IPS-18c (cell line): ENCODE data around the gene TENM3.

Source experiments
- H3K4me3 ChIP-seq: 2 replicates; pipeline ENCODE4 v1.7.0; 2013; ENCODE audit warnings: low read depth, mild to moderate bottlenecking, low read length, moderate library complexity; ENCODE audit not compliant: insufficient read depth
- H3K9me3 ChIP-seq: one replicate; pipeline ENCODE4 v1.6.1; 2013; ENCODE audit warnings: mild to moderate bottlenecking, low read length, moderate library complexity; ENCODE audit not compliant: control insufficient read depth, insufficient read depth

The TENM3 gene

DNA sequence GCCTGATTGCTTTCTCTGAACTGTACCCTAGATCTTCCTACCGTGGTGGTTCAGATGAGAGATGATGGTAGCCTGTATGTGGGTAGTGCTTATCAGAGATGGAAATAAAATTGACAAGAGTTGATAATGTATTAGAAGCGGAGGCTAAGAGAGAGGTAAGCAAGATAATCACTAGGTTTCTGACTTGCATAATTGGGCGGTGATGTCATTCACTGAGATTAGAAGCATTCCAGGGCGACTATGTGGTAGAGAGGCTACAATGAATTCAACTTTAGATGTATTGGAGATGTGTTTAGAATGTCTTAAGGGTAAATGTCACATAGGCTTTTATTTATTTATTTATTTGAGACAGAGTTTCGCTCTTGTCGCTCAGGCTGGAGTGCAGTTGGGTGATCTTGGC is 415 bp upstream of the TENM3 start:
- Histone ChIP-seq H3K4me3 (no peak overlapping the region), H3K9me3 (peaks cover 5% of the 10 kb centered on the region)

DNA sequence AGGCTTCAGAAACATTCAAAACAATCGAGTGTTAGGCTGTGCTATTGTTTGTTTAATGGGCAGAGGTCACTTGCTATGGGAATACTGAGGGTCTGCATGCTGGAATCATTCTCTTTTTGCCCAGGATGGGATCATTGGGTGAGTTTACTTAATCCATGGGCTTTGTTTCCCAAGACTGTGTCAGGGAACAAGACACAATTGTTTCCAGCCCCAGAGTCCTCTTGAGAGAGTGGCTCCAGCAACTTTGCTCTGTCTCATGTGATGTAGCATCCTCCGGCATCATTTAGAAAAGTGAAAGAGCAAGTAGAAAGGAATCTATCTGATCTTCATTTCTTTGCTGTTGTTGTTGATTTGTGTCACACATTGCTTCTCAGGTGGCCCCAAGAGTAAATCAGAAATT is 1.8 kb downstream of the TENM3 start:
- peaks cover 5% of the 10 kb centered on the region for H3K9me3 ChIP-seq
- no peak overlapping the region for H3K4me3 ChIP-seq

DNA sequence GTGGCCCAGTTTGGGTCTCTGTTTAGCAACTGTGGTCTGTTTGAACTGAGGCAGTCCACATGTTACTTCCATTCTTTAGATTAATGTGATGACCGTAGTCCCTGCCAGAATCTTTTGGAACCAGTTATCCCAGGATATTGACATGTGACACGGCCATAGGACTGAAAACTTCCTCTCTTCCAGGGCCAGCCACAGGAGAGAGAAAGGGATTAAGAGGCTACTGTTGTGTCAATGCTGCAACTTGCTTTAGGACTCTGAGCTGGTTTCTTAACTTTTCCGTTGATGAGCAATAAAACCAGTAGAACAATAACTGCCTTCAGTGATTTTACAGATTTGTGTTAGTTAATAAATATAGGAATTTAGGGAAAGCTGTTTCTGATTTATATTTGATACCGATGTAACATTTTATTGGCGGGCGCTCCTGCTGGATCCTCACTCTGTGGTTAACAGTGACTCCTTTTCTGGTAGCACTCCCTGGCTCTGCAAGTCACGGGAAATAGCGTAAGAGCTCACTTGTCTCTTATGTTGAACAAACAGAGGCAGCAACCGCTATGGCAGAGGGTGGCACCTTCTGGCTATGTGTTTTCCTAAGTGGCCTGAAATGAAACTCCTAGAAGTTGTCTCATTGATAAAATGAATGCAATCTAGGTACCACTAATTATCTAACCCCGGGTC is 2.5 kb downstream of the TENM3 start:
- Histone ChIP-seq H3K9me3 (peaks cover 3% of the 10 kb centered on the region), H3K4me3 (no peak overlapping the region)

DNA sequence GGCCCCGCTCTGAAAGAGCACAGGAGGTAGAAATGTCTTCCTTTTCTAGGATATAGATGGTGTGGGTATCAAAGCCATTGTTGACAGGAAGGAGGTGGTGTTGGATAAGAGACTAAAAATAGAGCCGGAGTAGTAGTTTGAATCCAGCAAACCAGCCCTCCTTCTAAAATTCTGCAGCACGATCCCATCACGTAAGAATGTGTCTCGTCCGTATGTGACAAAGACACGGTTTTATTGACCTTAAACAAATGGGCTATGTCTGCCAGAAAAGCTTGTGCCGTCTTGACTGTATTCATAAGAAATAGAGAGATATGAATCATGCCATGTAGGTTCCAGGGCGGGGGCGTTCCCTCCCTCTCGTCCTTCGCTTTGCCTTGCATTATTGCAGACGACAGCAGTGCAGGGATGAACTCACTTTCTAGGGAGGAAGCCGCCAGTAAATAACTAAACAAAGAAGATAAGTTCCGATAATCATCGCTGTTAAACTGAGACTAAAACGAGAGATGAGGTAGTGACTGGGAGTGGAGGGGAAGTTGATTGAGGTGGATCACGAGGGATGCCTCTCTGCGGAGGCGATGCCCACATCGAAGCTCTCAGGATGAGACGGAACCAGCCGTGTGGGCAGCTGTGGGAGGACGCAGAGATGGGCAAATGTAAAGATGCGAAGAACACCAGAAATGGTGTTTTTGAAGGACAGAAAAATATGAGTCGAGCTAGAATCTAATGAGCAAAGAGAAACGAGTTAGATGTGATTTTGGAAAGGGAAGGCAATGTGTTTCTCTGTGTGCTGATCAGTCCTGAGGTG is 3.4 kb downstream of the TENM3 start:
- H3K4me3 ChIP-seq = no peak overlapping the region
- H3K9me3 ChIP-seq = no peaks in the 10 kb centered on the region

DNA sequence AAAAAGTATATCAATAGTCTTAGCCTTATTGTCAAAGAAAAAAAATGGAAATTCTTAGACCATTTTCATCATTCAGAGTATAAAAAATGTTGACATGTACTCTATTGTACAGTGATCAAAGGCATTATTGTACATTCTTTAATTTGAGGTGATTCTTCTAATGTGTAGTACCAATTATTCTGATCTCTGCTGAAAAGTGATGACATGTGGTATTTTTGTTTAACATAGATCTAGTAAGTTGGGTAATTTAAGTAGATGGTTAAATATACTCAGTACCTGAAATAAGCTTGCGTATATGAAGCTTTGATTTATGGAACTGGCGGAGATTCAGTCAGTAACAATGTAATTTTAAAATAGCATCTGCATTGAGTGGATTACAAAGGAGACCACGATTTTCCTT is 5.1 kb downstream of the TENM3 start:
- no peak overlapping the region for H3K4me3 ChIP-seq
- H3K9me3 ChIP-seq = no peaks in the 10 kb centered on the region

DNA sequence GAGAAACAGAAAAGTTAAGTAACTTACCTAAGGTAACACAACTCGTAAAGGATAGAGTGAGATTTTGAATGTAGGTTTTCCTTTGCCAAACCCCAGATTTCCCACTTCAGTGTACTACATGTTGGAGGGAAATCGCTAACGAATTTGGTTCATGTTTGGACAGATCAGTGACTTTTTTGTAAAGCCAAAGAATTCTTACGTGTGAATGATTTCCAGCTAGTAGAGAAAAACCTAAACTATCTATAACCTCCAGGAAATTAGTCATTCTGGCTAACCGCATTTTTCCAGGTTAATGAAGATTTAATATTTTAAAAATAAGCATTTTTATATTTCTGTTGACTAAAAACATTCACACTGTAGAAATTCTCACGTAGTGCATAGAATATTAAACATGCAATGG is 7.2 kb downstream of the TENM3 start:
- Histone ChIP-seq H3K4me3 (no peak overlapping the region), H3K9me3 (no peaks in the 10 kb centered on the region)

DNA sequence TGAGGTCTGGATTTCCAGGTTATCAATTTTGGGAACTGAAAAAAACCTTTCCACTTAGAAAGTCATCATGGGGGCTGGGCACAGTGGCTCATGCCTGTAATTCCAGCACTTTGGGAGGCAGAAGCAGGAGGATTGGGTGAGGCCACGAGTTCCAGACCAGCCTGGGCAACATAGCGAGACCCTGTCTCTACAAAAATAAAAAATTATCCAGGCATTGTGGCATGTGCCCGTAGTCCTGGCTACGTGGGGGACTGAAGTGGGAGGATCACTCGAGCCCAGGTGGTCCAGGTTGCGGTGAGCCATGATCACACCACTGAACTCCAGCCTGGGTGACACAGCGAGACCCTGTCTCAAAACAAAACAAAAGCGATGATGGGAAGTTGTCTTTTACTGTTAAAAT is 7.9 kb downstream of the TENM3 start:
- Histone ChIP-seq H3K4me3 (no peak overlapping the region), H3K9me3 (no peaks in the 10 kb centered on the region)

DNA sequence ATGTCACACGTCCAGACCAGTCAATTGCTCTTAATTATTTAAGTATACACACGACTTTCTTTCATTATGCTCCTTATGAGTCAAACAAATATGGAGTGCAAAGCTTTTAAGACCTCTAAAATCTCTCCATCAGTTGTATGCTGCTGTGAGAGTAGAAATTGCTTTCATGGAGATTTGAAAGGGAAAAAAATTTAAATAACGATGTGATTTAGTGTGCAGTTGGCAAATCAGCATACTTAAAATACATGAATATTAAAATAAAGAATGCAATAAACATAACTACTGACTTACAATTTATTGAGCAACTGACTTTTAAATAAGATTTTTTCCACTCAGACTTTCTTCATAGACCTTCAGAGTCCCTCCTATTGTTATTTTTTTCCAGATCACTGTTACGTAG is 9.0 kb downstream of the TENM3 start:
- Histone ChIP-seq H3K9me3 (no peaks in the 10 kb centered on the region), H3K4me3 (no peak overlapping the region)

DNA sequence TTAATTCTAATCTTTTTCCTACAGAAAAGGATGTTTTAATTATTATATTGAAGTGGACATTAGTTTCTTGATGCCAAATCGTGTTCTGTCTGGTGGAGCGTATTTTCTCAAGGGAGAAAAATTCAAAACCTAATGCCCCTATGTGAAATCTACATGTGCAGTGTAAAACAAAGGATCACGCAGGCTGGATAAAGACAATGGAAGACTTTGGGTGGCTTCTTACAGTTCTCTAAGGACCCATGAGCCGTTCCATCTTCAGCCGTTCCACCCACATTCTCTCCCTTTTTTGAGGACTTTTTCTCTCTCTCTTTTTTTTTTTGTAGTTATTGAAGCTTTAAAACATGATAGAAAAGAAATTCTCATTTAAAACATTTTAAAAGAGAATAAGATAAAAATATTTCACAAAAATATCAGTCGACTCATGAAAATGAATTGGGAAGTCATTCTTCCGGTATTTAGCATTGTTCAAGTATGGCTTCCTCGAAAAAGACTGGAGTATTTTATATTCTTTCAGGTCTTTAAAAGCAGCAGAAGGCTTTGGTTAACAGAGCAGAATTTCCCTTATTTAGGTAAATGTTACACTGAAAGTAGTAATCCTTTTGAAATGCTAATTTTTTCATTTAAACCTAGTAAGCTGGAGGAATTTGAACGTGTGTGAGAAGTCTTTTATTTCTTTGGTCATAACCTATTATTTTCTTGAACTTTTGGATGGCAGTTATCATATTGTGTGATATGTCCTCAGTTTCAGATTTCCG is 11.0 kb downstream of the TENM3 start:
- H3K9me3 ChIP-seq = no peaks in the 10 kb centered on the region
- no peak overlapping the region for H3K4me3 ChIP-seq

DNA sequence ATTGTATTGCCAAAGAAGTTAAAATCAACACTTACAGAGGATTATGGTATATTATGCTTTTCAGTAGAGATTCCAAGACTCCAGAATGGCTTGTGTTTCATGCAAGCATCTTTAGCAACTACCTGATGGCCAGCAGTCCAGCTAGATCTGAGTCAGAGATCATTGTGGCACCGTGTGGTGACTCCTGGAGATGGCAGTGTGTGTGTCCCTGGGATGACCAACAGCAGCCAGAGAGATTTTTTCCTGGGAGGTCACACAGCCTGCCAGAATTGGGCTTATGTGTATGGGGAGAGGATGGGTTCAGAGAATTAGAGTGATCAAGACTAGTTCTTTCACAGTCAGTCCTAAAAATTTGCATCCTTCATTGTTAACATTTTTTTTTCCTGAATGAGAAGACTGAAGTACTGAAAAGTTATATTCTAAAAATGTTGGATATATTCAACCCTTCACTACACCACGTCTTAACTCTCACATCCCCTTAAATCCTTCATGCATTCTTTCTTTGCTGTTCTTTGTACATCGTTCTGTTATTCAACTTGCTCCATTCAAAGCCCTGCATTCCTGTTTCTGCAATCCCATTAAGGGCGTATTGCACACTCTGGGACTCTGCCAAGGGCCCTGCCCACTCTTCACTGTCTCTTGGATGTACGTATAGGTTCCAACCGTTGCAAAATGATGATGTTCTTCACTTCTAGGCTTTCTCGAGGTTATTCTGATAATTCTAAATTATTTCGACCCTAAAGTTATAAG is 12.4 kb downstream of the TENM3 start:
- no peak overlapping the region for H3K4me3 ChIP-seq
- H3K9me3 ChIP-seq = no peaks in the 10 kb centered on the region

DNA sequence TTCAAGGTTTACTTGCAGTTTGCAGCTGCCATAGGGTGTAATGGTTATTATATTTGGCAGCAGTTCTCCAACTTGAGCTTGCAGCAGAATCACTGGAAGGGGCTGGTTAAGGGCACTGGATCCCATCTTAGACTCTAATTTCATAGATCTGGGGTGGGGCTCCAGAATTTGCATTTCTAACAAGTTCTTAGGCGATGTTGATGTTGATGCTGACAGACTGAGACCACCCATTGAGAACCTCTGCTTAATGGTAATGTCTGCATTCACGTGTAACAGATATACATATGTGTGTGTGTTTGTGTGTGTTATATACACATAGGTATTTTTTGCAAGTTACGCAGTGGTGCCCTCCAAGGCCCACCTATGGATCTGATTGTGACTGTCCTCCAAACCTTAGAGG is 13.8 kb downstream of the TENM3 start:
- H3K9me3 ChIP-seq = no peaks in the 10 kb centered on the region
- no peak overlapping the region for H3K4me3 ChIP-seq

DNA sequence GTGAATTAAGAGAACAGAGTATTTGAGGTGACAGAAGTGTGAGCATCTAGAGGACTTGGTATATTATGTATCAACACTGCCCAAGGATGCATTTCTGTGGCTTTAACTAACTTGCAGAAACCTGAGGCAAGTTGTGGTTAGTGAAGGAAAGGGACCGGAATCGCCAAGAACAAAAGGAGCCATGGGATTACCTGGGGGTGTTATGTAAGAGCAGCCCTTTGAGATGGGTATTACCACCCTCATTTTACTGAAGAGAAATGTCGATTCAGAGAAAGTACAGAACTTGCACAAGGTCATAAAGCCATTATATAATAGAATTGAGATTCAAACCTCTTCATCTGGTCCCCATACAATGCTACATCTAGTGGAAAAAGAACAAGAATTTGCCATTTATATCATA is 14.3 kb downstream of the TENM3 start:
- no peak overlapping the region for H3K4me3 ChIP-seq
- no peaks in the 10 kb centered on the region for H3K9me3 ChIP-seq

DNA sequence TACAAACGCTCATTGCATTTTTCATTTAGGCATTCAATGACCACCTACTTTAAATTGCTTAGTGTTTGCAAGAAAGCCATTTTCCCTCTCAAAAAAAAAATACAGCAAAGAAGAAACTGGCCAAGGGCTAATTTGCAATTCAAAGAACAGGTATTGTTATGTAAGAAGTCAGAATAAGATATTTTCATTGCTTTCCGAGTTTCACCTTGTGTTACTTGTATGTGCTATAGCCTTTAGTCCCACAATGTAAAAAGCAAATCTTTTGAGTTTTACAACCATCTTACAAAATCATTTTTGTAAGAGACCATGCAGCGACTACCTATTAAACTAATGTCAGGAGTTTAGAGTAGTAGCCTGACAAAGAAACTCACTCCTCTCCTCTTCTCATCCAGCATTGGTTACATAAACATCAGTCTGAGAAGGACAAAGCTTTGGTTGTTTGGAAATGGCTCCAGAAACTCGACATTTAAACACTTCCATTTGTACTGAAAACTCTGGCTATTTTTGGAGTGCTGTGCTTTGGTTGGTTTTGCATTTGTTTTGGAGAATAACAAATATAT is 15.3 kb downstream of the TENM3 start:
- Histone ChIP-seq H3K9me3 (no peaks in the 10 kb centered on the region), H3K4me3 (no peak overlapping the region)

DNA sequence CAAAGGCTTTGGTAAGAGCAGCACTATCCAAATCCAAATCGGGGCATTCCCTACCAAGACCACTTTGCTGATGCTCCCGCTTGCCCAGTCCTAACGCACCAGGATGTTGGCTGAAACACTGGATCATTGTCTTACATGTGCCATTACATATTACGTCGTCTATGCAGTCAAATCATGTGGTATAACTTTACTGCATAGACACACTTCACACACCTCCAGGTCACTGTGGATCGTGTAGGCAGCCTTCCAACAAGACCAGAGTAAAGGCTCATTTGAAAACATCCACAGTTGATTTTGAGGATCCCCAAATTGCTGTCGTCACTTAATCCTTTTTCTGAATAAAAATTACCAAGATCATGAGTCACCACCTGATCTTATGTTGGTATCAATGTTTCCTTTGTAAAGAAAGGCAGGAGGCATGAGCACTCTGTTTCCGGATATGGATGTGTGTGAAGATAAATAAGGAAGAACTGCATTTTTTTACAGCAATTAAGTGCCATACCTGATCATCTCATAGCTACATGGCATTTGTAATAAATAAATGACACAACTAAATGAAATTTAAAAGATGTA is 18.5 kb downstream of the TENM3 start:
- Histone ChIP-seq H3K4me3 (no peak overlapping the region), H3K9me3 (no peaks in the 10 kb centered on the region)

DNA sequence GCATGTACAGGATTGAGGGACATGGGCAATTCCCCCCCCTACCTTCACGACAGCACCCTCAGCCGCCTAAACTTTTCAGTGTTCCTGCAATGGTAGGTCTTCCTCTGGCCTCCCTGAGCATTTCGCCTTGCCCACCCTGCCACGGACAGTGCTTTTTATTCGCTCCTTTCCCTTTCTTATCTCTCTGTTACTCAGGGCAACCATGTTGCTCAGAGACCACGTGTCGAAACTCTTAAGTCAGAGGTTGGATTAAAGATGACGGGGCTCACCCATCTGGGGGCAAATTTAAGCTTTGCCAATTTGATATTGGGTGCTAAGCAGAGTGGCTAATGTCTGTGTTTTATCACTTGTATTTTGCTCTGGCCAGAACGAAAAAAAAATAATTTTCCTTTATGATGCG is 20.4 kb downstream of the TENM3 start:
- H3K4me3 ChIP-seq = no peak overlapping the region
- peaks cover under 1% of the 10 kb centered on the region for H3K9me3 ChIP-seq

DNA sequence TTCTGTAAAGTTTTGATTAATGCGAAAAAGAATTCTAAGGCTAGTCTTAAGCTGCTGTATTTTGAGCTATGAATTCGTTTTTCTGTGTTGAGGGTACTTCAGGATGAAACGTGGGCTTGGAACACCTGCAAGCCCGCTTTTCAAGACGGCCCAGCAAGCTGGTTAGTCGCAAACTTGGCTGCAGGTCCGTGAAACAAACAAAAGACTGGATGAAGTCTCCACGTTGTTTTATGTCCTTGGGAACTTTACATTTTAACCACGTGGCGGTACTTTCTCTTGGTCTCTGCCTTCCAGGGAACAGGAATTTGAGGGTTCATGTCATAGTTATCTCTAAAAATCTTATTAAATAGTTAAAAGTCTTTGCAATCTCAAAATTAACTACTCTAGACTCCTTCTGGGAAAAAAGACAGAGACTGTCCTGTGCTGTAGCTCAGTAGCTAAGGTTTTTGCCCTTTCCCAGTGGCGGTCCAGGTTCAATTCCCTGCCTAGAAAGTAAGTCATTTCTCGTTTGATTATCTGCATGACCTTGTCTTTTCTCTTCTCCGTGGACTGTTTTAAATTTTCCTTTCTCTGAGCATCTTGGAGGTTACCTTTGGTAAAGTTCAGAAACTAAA is 21.0 kb downstream of the TENM3 start:
- H3K9me3 ChIP-seq = peaks cover 4% of the 10 kb centered on the region
- H3K4me3 ChIP-seq = no peak overlapping the region
